Ovary (tissue), 9 donors: ENCODE measurements around the gene FOXN1. TPM values are rescaled to one million over a fixed set of nuclear protein-coding genes. Genes with fewer than 3 reads are reported as not detected.

Source experiments
- DNase-seq, 5 donors: peaks; one replicate each; pipeline ENCODE4 v3.0.0-alpha.2; 2019 to 2020
- H3K27ac ChIP-seq, 2 donors: fragments of 200-600 bp; one replicate each; pipeline versions ENCODE4 v1.5.1 to v1.8.0; 2019 to 2022
- H3K27me3 ChIP-seq: fragments of 200-600 bp; one replicate; pipeline ENCODE4 v1.8.0; 2022
- H3K36me3 ChIP-seq: fragments of 200-600 bp; sonication (generic); one replicate; pipeline ENCODE4 v1.5.1; 2019
- H3K4me1 ChIP-seq: one replicate; pipeline ENCODE4 v1.8.1; 2013; ENCODE audit warnings: mild to moderate bottlenecking, moderate library complexity; ENCODE audit not compliant: insufficient read depth
- H3K4me3 ChIP-seq: fragments of 200-600 bp; sonication (generic); one replicate; pipeline ENCODE4 v1.5.1; 2017
- H3K9me3 ChIP-seq, 2 donors: fragments of 200-600 bp in 1 of 2; sonication (generic) in 1 of 2; one replicate each; pipeline versions ENCODE4 v1.5.1 to v1.8.1; 2013 to 2019; ENCODE audit warnings: mild to moderate bottlenecking in 1 of 2, moderate library complexity in 1 of 2
- CTCF ChIP-seq, 3 donors: fragments of 450-650 bp in 2 of 3; fragments of 200-600 bp in 1 of 3; IDR thresholded peaks; one replicate each; pipeline versions ENCODE4 v1.5.1 to v1.8.0; 2016 to 2022; ENCODE audit warnings: antibody characterized with exemption in 3 of 3, mild to moderate bottlenecking in 1 of 3
- EP300 ChIP-seq: sonication (generic); formaldehyde crosslinking; IDR thresholded peaks from one replicate; pipeline ENCODE4 v1.6.1; 2017; ENCODE audit warnings: antibody characterized with exemption
- POLR2A ChIP-seq: fragments of 450-650 bp; IDR thresholded peaks from one replicate; pipeline ENCODE4 v1.6.1; 2017; ENCODE audit warnings: antibody characterized with exemption, mild to moderate bottlenecking, moderate library complexity
- WGBS, 3 donors: extraction: QIAGEN DNeasy Blood & Tissue Kit in 1 of 3; methylation state at CpG; one replicate each; pipeline versions ENCODE4 v1.1.5 to v1.1.7; 2013 to 2017; 5-methylcytosine and 5-hydroxymethylcytosine counted together
- intact Hi-C, 4 donors: fragments of 100-400 bp; cut with DNase I; formaldehyde crosslinking; loops; one replicate each; pipeline versions ENCODE4 v1.11.0 to v1.15.1; 2022 to 2023
- polyA plus RNA-seq, 2 donors: library from polyadenylated mRNA; stranded (reverse); fragments of 200-250 nt in 1 of 2; fragments of 350-450 nt in 1 of 2; fragmentation: Illumina TruSeq in 1 of 2; extraction: RNeasy Lipid Tissue Mini Kit (QIAGEN cat#74804) in 1 of 2; gene quantifications; one replicate each; pipeline ENCODE4 v1.2.3, GENCODE V29; 2013 to 2014
- total RNA-seq, 7 donors: library from RNA; depleted of rRNA in 2 of 7; stranded (reverse); fragments of >200 nt in 2 of 7; fragmentation: NEBNext Ultra II Directional in 3 of 7; extraction: Animal tissue kit (Norgen Biotek cat#: 25700) in 3 of 7; gene quantifications; one replicate each; pipeline versions ENCODE4 v1.1.0 to v1.2.4, GENCODE V29; 2016 to 2023
- donor health status: DM: no; HTN: no; CAD: no; lungs with moderate emphysema.
- donor health status: DM: no; HTN: no; CAD: no.
- donor health status: Bipolar disorder and iron deficiency.
- donor health status: DM: yes; HTN: yes; CAD: no.
- donor health status: DM: no; HTN: no; CAD: no.
- donor health status: DM: yes; HTN: yes; CAD: no.

Gene FOXN1
- total and polyA plus RNA-seq, 9 donors: not detected

GRCh38 chr17:28497931-28498330 lies 8.2 kb upstream of the FOXN1 start:
- TF ChIP-seq POLR2A (no peak), CTCF (IDR thresholded peaks at IDR 0.05) (no peak), EP300 (no peak)
- H3K9me3 ChIP-seq: no peaks in the 10 kb centered on the region
- no peak overlapping the region for H3K4me3 ChIP-seq
- H3K36me3 ChIP-seq: no peaks in the 10 kb centered on the region
- no peak for DNase-seq
- no peaks in the 10 kb centered on the region for H3K27me3 ChIP-seq
- intact Hi-C loops: loop anchor here in 2 of 4 donors (5.0 kb wide), 1 partner anchor 114 kb away; the partner anchor contains the start of gene RSKR (in 2 of the 2)
- no peak overlapping the region for H3K27ac ChIP-seq
- no peaks in the 10 kb centered on the region for H3K4me1 ChIP-seq
- WGBS, 3 donors: 33 to 39% (median 38%) methylated on average over 9 of the region's 9 CpGs

- intact Hi-C loops: loop anchor here in 2 of 4 donors (5.0 kb wide), 1 partner anchor 113 kb away; the partner anchor contains the start of gene RSKR (in 2 of the 2)
- Histone ChIP-seq H3K36me3 (no peaks in the 10 kb centered on the region), H3K27ac (no peak overlapping the region), H3K9me3 (no peaks in the 10 kb centered on the region), H3K27me3 (no peaks in the 10 kb centered on the region), H3K4me3 (no peak overlapping the region), H3K4me1 (no peaks in the 10 kb centered on the region)
- 40 to 49% (median 44%) methylated on average over 12 of the region's 12 CpGs for WGBS, 3 donors
- TF ChIP-seq POLR2A (no peak), CTCF (IDR thresholded peaks at IDR 0.05) (no peak), EP300 (no peak)
- DNase-seq: no peak
Measured at GRCh38 chr17:28498652-28499363, 7.3 kb upstream of the FOXN1 start.

- TF ChIP-seq CTCF (IDR thresholded peaks at IDR 0.05): no peak
- TF ChIP-seq EP300: no peak
- TF ChIP-seq POLR2A: no peak
- H3K4me1 ChIP-seq: no peaks in the 10 kb centered on the region
- no peak overlapping the region for H3K27ac ChIP-seq
- no peaks in the 10 kb centered on the region for H3K36me3 ChIP-seq
- H3K27me3 ChIP-seq: no peaks in the 10 kb centered on the region
- WGBS, 3 donors: 79 to 94% (median 81%) methylated on average over 9 of the region's 9 CpGs
- H3K4me3 ChIP-seq: no peak overlapping the region
- intact Hi-C loops: loop anchor here in 2 of 4 donors (5.0 kb wide), 1 partner anchor 113 kb away; the partner anchor contains the start of gene RSKR (in 2 of the 2)
- no peak for DNase-seq
- no peaks in the 10 kb centered on the region for H3K9me3 ChIP-seq
Measured at GRCh38 chr17:28499364-28499664, 6.8 kb upstream of the FOXN1 start.

GRCh38 chr17:28499684-28500357 lies 6.3 kb upstream of the FOXN1 start:
- intact Hi-C loops: loop anchor here in 2 of 4 donors (5.0 kb wide), 1 partner anchor 112 kb away; the partner anchor contains the start of gene RSKR (in 2 of the 2)
- no peak for DNase-seq
- no peak for TF ChIP-seq EP300
- no peak for TF ChIP-seq CTCF (IDR thresholded peaks at IDR 0.05)
- no peak for TF ChIP-seq POLR2A
- no peak overlapping the region for H3K27ac ChIP-seq
- H3K4me3 ChIP-seq: no peak overlapping the region
- no peaks in the 10 kb centered on the region for H3K27me3 ChIP-seq
- H3K9me3 ChIP-seq: no peaks in the 10 kb centered on the region
- no peaks in the 10 kb centered on the region for H3K4me1 ChIP-seq
- WGBS, 3 donors: 66 to 69% (median 68%) methylated on average over 9 of the region's 9 CpGs
- H3K36me3 ChIP-seq: no peaks in the 10 kb centered on the region
